ENCODE measurements around the gene RBM23.
A peak's percentile ranks its signal among the peaks of the same experiment; 100 is the strongest.

GRCh38 chr14:22852940-22853767 lies 65.8 kb downstream of the RBM23 start:
- TF ChIP-seq CTCF (IDR thresholded peaks at IDR 0.05) (peak; percentile 96), ZFX (IDR thresholded peaks at IDR 0.05; ENCODE audit: borderline replicate concordance) (no peak)

Data from 22Rv1 (cell line).